GM12872 (cell line): Measurements from ENCODE around the gene CCDC175.

Source experiments
- TF ChIP-seq, protein P1 (sequence below): IDR thresholded peaks from 3 replicates; pipeline ENCODE4 v1.5.1; 2011; ENCODE audit warnings: low read depth, mild to moderate bottlenecking, low read length, moderate library complexity; ENCODE audit not compliant: insufficient read depth

The CCDC175 gene

DNA sequence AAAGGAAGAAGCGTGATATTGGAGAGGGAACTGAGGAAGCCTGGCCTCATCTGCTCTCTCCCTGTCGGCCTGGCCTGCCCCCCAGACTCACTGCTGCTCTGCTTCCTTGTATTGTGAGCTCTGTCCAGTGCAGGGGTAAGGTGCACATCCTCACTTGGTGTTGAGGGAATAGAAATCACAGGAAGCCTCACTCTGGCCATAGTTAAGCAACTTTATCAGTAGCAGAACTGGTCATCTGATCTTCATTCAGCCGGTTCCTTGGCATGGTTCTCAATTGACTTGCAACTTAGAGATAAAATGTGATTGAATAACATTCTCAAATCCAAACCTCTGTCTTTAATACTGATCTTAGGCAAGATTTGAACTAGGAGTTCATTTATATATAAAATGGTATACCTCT is 11.5 kb upstream of the CCDC175 start:
- TF ChIP-seq, protein P1, sequence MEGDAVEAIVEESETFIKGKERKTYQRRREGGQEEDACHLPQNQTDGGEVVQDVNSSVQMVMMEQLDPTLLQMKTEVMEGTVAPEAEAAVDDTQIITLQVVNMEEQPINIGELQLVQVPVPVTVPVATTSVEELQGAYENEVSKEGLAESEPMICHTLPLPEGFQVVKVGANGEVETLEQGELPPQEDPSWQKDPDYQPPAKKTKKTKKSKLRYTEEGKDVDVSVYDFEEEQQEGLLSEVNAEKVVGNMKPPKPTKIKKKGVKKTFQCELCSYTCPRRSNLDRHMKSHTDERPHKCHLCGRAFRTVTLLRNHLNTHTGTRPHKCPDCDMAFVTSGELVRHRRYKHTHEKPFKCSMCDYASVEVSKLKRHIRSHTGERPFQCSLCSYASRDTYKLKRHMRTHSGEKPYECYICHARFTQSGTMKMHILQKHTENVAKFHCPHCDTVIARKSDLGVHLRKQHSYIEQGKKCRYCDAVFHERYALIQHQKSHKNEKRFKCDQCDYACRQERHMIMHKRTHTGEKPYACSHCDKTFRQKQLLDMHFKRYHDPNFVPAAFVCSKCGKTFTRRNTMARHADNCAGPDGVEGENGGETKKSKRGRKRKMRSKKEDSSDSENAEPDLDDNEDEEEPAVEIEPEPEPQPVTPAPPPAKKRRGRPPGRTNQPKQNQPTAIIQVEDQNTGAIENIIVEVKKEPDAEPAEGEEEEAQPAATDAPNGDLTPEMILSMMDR: no peak

DNA sequence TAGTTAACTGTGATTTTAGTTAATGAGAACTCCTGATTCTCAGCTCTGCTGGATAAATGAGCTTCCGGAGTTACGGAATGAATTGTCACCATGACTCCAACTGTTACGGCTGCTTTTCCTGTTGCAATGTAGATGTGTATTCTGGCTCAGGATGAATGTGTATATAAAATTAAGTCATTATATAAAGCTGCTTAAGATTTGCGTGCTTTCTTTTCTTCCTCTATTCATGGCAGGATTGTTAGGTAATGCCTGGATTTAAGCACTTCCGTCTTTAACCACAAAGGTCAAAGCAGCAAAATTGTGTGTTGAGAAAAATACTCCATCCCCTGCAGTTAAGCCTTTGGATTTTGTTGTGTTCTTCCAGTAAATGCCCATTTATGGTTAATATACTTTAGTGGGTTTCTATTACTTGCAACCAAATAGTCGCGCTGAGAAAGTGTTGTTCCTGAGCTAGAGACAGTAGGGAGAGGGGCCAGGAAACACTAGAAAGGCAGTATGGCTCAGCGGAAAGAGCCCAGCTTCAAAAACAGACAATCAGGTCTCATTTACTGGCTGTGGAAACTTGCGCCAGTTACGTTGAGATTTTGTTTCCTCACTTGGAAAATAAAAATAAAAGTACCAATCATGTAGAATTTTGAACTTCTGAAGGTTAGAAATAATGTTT is 9.4 kb upstream of the CCDC175 start:
- TF ChIP-seq, protein P1: no peak

DNA sequence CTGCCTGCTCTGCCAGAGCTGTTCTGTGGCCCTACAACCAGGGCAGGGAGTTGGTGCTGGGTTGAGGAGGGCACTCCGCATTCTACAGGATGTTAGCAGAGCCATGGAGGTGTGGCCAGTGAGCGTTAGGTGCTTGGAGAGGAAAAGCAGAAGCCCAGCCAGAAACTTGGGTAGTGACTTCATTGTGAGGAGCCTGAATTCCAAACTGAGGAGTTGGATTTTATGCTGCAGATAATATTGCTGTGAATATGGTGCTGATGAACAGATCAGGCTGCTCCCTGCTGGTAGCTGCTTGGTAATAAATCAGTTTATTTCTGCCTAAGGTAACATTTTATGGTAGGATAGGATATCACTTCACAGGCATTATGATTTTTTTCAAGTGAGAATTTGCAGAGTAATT is 7.1 kb upstream of the CCDC175 start:
- TF ChIP-seq, protein P1: no peak

DNA sequence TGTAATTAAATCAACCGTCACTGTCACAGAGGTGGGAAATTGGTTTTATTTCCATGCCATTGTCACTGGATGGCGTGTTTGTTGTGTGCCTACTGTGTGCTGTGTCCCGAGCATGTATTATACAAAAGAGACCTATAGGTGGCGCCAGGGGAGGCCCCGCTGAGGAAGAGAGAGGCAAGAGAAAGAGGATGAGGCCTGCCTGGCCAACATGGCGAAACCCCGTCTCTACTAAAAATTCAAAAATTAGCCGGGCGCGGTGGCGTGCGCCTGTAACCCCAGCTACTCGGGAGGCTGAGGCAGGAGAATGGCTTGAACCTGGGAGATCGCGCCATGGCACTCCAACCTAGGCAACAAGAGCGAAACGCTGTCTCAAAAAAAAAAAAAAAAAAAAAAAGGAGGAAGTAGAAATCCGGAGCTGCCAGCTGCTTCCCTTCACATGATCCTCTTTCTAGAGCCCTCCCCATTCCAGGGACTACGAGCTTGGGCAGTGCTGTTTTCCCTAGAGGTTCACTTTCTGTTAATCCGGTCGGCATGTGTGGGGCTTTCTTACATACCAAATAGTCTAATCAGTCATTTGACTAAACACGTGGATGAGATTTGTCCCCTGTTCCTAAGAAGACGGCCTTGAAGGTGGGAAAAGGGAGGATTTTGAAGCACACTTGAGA is 6.4 kb upstream of the CCDC175 start:
- TF ChIP-seq, protein P1: 0 out of 3 replicates have a peak, but pooled peaks have one; percentile 21

DNA sequence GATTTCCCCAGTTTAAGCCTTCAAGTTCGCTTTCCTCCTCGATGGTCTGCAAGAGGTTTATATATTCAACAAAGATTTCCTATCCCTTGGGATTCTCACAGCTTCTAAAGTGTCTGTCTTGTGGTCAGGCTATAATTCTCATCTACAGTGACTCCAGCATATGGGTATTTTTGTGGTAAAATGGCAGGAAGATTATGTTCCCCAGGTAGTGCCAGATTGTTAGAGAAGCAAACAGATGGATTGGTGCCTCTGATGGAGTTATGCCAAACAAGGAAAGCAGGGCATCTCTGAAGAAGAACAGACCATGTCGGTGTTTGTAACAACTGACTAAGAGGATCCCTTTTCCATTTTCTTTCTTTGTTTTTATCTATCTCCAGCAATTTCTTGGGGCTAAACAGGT is 5.5 kb upstream of the CCDC175 start:
- TF ChIP-seq, protein P1: no peak

DNA sequence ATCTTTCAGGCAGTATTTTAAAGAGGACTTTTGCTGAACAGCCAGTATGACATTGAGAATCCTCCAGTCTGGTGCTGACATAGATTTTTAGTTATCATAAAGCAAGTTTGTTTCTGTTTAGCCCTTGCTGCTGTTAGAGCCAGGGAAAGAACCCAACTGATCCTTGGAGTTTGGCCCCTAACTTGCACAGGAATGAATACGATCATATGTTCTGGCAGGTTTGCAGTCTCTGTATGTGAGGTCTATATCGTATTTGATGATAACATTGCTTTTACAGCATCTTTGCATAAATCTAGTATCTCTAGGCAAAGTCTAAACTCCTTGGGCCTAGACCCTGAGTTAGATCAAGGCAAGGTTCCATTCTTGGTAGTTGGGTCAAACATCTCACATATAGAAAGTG is 4.3 kb upstream of the CCDC175 start:
- TF ChIP-seq, protein P1: no peak

DNA sequence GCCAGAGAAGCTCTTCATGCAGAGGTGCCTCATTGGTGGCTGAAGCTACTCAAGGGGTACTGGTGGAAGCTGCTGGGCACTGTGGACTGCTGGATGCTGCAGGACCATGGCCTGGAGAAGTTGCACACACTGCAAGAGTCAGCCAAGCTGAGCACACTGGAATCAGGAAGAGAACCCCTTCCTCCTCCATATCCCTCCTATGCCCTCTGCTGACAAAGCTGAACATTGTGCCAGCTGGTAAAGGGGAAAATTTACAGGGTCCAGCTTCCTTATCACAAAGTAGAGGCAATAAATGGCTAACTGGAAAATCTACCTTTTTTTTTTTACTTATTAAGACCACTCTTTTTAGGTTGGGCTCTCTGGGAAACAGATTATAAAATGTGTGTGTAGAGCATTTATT is 6.5 kb downstream of the CCDC175 start:
- TF ChIP-seq, protein P1: no peak
